HUES6 (cell line): ENCODE results near the gene IDH1.
"Not testable (repeated sequence)": the region's sequence is repeated elsewhere in the genome, so short reads cannot be mapped to it uniquely, and the experiment has no call there.

Experiments used
- H3K27ac ChIP-seq: 2 replicates; pipeline ENCODE4 v1.7.0; 2013; ENCODE audit warnings: low read depth, mild to moderate bottlenecking, low read length, inconsistent platforms
- H3K27me3 ChIP-seq: 2 replicates; pipeline ENCODE4 v1.6.1; 2013; ENCODE audit warnings: low read length; ENCODE audit not compliant: control insufficient read depth, insufficient read depth
- H3K36me3 ChIP-seq: 2 replicates; pipeline ENCODE4 v1.6.1; 2013; ENCODE audit warnings: low read length; ENCODE audit not compliant: control insufficient read depth, insufficient read depth
- H3K4me1 ChIP-seq: 2 replicates; pipeline ENCODE4 v1.6.1; 2013; ENCODE audit warnings: low read length; ENCODE audit not compliant: control insufficient read depth, insufficient read depth
- H3K4me3 ChIP-seq: 2 replicates; pipeline ENCODE4 v1.5.1; 2013; ENCODE audit warnings: low read depth, low read length
- H3K9ac ChIP-seq: one replicate; pipeline ENCODE4 v1.6.1; 2013; ENCODE audit warnings: mild to moderate bottlenecking, low read length
- H3K9me3 ChIP-seq: 2 replicates; pipeline ENCODE4 v1.6.1; 2013; ENCODE audit warnings: low read depth, low read length; ENCODE audit not compliant: control insufficient read depth, insufficient read depth

The IDH1 gene

DNA sequence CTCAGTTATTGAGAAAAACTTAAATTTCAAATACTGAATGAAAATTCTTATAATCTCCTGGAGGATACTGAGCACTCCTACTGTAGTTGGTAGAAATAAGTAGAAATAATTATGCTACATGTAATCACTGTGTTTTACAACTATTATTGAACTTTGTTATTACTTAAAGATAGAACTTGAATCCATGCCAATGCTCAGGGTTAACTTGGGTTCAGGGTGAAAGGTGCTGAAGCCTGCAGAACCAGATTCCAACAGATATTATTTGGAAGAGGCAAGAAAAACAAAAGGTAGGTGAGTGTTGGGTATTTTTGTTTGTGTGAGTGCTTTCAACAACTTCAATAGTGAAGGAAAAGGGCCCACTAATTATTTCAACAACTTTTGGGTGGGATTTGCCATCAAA lies 10.4 kb downstream of the IDH1 start:
- Histone ChIP-seq H3K4me3 (no peak overlapping the region), H3K36me3 (peaks cover 97% of the 10 kb centered on the region), H3K4me1 (no peaks in the 10 kb centered on the region), H3K9ac (no peak overlapping the region), H3K27ac (no peak overlapping the region), H3K9me3 (no peaks in the 10 kb centered on the region), H3K27me3 (no peaks in the 10 kb centered on the region)

- Histone ChIP-seq H3K4me1 (no peaks in the 10 kb centered on the region), H3K36me3 (peaks cover 93% of the 10 kb centered on the region), H3K9me3 (no peaks in the 10 kb centered on the region), H3K27me3 (no peaks in the 10 kb centered on the region), H3K4me3 (no peak overlapping the region), H3K9ac (no peak overlapping the region), H3K27ac (no peak overlapping the region)
These were observed 14.2 kb downstream of the IDH1 start for GRCh38 chr2:208240619-208241209.

DNA sequence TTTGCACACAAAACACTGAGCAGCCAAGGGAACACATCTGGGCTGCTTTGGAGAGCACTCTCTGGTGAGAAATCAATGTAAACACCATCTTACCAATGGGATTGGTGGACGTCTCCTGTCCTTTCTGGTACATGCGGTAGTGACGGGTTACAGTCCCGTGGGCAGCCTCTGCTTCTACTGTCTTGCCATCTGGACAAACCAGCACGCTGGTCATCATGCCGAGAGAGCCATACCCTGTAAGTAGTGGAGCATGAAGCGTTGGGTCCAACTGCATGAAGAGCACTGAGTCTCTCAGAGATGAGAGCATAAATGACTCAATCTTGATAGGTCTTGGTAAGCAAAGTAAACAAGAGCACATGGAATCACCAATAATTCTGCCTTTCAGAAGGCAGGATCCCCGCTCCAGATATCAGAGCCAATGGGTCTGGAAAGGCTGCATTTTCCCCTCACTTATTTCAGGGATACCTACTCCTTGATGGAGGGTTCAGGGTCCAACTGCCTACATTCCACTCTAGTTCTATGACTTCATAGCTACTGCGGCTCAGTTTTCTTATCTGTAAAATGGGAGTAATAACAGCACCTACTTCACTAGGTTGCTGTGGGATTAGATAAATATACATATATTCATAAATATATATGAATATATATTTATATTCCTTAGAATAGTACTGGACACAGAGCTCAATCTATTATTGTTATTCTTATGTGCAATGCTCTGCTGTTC lies 14.9 kb downstream of the IDH1 start:
- Histone ChIP-seq H3K9ac (no peak overlapping the region), H3K4me3 (no peak overlapping the region), H3K4me1 (no peaks in the 10 kb centered on the region), H3K9me3 (no peaks in the 10 kb centered on the region), H3K27ac (no peak overlapping the region), H3K27me3 (no peaks in the 10 kb centered on the region), H3K36me3 (peaks cover 93% of the 10 kb centered on the region)

DNA sequence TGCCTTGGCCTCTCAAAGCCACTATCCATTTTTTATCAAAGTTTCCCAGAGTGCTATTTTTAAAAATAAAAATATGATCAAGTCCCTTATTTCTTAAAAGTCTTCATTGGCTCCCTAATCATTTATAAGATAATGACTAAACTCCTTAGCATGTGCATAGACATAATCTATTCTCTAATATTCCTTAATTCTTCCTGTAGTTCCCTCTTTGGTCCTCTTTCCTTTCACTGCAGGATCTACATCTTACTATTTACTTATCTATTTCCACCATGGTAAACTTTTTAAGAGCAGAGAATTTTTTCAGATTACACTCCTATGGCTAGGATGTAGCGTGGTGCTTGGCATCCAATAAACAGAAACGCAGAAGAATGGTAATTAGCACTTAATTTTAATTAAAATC lies 19.0 kb downstream of the IDH1 start:
- Histone ChIP-seq H3K9ac (no peak overlapping the region), H3K4me3 (no peak overlapping the region), H3K36me3 (peaks cover 54% of the 10 kb centered on the region), H3K4me1 (no peaks in the 10 kb centered on the region), H3K27me3 (no peaks in the 10 kb centered on the region), H3K9me3 (peaks cover 17% of the 10 kb centered on the region), H3K27ac (no peak overlapping the region)

DNA sequence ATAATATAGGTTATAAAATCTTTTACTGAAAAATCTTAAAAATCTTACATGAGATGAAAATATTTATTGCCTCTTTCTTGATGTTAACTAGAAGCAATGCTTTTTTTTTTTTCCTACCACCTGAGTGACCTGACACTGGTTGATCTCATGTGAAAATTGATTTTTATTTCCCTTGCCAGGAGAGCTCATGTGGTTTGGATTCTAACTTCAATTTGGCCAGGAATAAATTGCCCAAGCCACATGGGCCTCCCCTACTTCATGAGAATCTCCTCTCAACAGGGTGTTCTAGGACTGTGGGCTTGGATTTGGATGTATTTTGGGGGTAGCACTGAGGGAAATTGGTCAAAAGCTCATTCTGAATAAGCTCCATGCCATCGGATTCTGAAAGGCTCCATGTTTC lies 20.1 kb downstream of the IDH1 start:
- Histone ChIP-seq H3K4me3 (no peak overlapping the region), H3K27ac (no peak overlapping the region), H3K36me3 (peaks cover 43% of the 10 kb centered on the region), H3K27me3 (no peaks in the 10 kb centered on the region), H3K9ac (no peak overlapping the region), H3K9me3 (peaks cover 24% of the 10 kb centered on the region), H3K4me1 (no peaks in the 10 kb centered on the region)

GRCh38 chr2:208228476-208228875 lies 26.4 kb downstream of the IDH1 start:
- no peak overlapping the region for H3K9ac ChIP-seq
- no peaks in the 10 kb centered on the region for H3K27me3 ChIP-seq
- no peaks in the 10 kb centered on the region for H3K4me1 ChIP-seq
- H3K9me3 ChIP-seq = peaks cover 31% of the 10 kb centered on the region
- no peak overlapping the region for H3K27ac ChIP-seq
- H3K36me3 ChIP-seq = no peaks in the 10 kb centered on the region
- H3K4me3 ChIP-seq = no peak overlapping the region

- no peaks in the 10 kb centered on the region for H3K27me3 ChIP-seq
These were observed 27.2 kb downstream of the IDH1 start for GRCh38 chr2:208227581-208228232.

GRCh38 chr2:208224802-208225201 lies 30.1 kb downstream of the IDH1 start:
- no peaks in the 10 kb centered on the region for H3K36me3 ChIP-seq
- H3K4me1 ChIP-seq = no peaks in the 10 kb centered on the region
- no peak overlapping the region for H3K9ac ChIP-seq
- peaks cover 22% of the 10 kb centered on the region for H3K9me3 ChIP-seq
- no peak overlapping the region for H3K27ac ChIP-seq
- no peaks in the 10 kb centered on the region for H3K27me3 ChIP-seq
- H3K4me3 ChIP-seq = no peak overlapping the region

More at GRCh38 chr2:208227581-208228232, 27.2 kb downstream of the IDH1 start:
- Histone ChIP-seq H3K27ac (no peak overlapping the region), H3K9ac (no peak overlapping the region), H3K4me3 (no peak overlapping the region), H3K4me1 (no peaks in the 10 kb centered on the region), H3K9me3 (peaks cover 27% of the 10 kb centered on the region), H3K36me3 (no peaks in the 10 kb centered on the region)

- no peaks in the 10 kb centered on the region for H3K27me3 ChIP-seq
- H3K4me3 ChIP-seq = no peak overlapping the region
- no peak overlapping the region for H3K9ac ChIP-seq
These were observed 32.5 kb downstream of the IDH1 start for GRCh38 chr2:208222351-208222750.

GRCh38 chr2:208221873-208222272 lies 33.0 kb downstream of the IDH1 start:
- not testable (repeated sequence) for H3K36me3 ChIP-seq, H3K9ac ChIP-seq, H3K4me3 ChIP-seq, H3K27me3 ChIP-seq, H3K4me1 ChIP-seq, H3K27ac ChIP-seq
- H3K9me3 ChIP-seq = peaks cover 18% of the 10 kb centered on the region

More at GRCh38 chr2:208222351-208222750, 32.5 kb downstream of the IDH1 start:
- no peaks in the 10 kb centered on the region for H3K4me1 ChIP-seq
- H3K27ac ChIP-seq = no peak overlapping the region
- no peaks in the 10 kb centered on the region for H3K36me3 ChIP-seq
- H3K9me3 ChIP-seq = peaks cover 18% of the 10 kb centered on the region
